HG03575 (cell line): ENCODE measurements around the gene CLPTM1.

Experiments
- ATAC-seq: cut with Tn5 transposase; IDR thresholded peaks from one replicate; pipeline ENCODE4 v1.9.1; 2021; ENCODE audit not compliant: unreplicated experiment, insufficient number of reproducible peaks, low FRiP score; ENCODE audit errors: extremely low read depth

The CLPTM1 gene

GRCh38 chr19:45038931-45039893 lies 84.0 kb downstream of the CLPTM1 start, which contains the start of gene CLASRP:
Gene CLASRP, plus strand, starts transcription at chr19:45039045. Its CDS starts 1,168 bp downstream, at chr19:45040213.
- no peak for ATAC-seq

- ATAC-seq = no peak
These were observed 85.0 kb downstream of the CLPTM1 start for GRCh38 chr19:45040059-45040771.

GRCh38 chr19:45041125-45041524 lies 85.9 kb downstream of the CLPTM1 start:
- no peak for ATAC-seq
